GM10266 (cell line): ENCODE results near the gene MYRIP.

Experiments used
- DNase-seq: peaks from one replicate; pipeline ENCODE4 v3.0.0; 2012; ENCODE audit errors: extremely low spot score
- CTCF ChIP-seq: IDR thresholded peaks from 2 replicates; pipeline ENCODE4 v1.5.1; 2012; ENCODE audit warnings: mild to moderate bottlenecking, low read depth; ENCODE audit not compliant: control insufficient read depth, insufficient read depth; ENCODE audit errors: missing control alignments

The MYRIP gene

GRCh38 chr3:40009991-40010390 is 200.6 kb downstream of the MYRIP start:
- no peak for DNase-seq
- no peak for TF ChIP-seq CTCF

DNA sequence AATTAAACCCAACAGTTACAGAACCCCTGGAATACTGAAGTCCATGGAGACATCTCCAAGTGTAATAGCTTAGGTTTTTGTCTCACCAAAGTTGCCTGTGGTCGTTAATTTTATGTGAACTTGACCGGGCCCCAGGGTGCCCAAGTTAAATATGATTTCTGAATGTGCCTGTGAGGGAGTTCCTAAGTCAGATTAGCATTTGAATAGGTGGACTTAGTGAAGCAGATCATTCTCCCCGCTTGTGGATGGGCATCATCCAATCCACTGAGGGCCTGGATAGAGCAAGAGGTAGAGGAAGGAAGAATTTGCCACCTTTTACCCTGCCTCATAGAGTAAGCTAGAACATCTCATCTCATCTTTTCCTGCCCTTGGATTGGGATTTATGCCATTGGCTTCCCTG is 203.0 kb downstream of the MYRIP start:
- TF ChIP-seq CTCF: no peak

GRCh38 chr3:40016391-40016790 is 207.0 kb downstream of the MYRIP start:
- DNase-seq: no peak
- TF ChIP-seq CTCF: no peak

More for the DNA sequence above, 203.0 kb downstream of the MYRIP start:
- DNase-seq: no peak

- DNase-seq: no peak
Observed at GRCh38 chr3:40018369-40018768, 209.0 kb downstream of the MYRIP start.

GRCh38 chr3:40019376-40019775 is 210.0 kb downstream of the MYRIP start:
- no peak for DNase-seq
- no peak for TF ChIP-seq CTCF

More at GRCh38 chr3:40018369-40018768, 209.0 kb downstream of the MYRIP start:
- TF ChIP-seq CTCF: no peak

GRCh38 chr3:40020689-40021088 is 211.3 kb downstream of the MYRIP start:
- no peak for TF ChIP-seq CTCF
- no peak for DNase-seq

GRCh38 chr3:40021338-40021737 is 211.9 kb downstream of the MYRIP start:
- no peak for DNase-seq
- no peak for TF ChIP-seq CTCF
